Measurements from ENCODE around the gene RIIAD1.
"Not testable (repeated sequence)": the region's sequence is repeated elsewhere in the genome, so short reads cannot be mapped to it uniquely, and the experiment has no call there.

Gene RIIAD1

GRCh38 chr1:151733126-151733525 is 11.8 kb downstream of the RIIAD1 start:
- Histone ChIP-seq H3K27me3 (ENCODE audit: control insufficient read depth, low read length) (peaks cover 21% of the 10 kb centered on the region), H4K20me1 (ENCODE audit: control insufficient read depth, insufficient read depth, low read depth, low read length) (no peaks in the 10 kb centered on the region), H3K4me1 (ENCODE audit: control insufficient read depth, low read length) (no peaks in the 10 kb centered on the region), H3K27ac (ENCODE audit: low read depth, low read length) (no peak overlapping the region), H3K9me2 (replicated peaks; ENCODE audit: control insufficient read depth, low read length) (no peaks in the 10 kb centered on the region), H3K9me3 (ENCODE audit: control insufficient read depth, insufficient read depth, low read length) (peaks cover 10% of the 10 kb centered on the region), H3K79me2 (ENCODE audit: control insufficient read depth, low read length) (no peaks in the 10 kb centered on the region), H3K4me3 (ENCODE audit: low read length) (no peak overlapping the region), H3K4me2 (ENCODE audit: low read length) (no peak overlapping the region), H3F3A (ENCODE audit: control insufficient read depth, insufficient read depth) (no peaks in the 10 kb centered on the region), H3K36me3 (ENCODE audit: control insufficient read depth, low read length) (no peaks in the 10 kb centered on the region)
- TF ChIP-seq, protein P1, sequence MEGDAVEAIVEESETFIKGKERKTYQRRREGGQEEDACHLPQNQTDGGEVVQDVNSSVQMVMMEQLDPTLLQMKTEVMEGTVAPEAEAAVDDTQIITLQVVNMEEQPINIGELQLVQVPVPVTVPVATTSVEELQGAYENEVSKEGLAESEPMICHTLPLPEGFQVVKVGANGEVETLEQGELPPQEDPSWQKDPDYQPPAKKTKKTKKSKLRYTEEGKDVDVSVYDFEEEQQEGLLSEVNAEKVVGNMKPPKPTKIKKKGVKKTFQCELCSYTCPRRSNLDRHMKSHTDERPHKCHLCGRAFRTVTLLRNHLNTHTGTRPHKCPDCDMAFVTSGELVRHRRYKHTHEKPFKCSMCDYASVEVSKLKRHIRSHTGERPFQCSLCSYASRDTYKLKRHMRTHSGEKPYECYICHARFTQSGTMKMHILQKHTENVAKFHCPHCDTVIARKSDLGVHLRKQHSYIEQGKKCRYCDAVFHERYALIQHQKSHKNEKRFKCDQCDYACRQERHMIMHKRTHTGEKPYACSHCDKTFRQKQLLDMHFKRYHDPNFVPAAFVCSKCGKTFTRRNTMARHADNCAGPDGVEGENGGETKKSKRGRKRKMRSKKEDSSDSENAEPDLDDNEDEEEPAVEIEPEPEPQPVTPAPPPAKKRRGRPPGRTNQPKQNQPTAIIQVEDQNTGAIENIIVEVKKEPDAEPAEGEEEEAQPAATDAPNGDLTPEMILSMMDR (IDR thresholded peaks at IDR 0.05; ENCODE audit: low read depth, low read length, poor library complexity, severe bottlenecking) = no peak
- TF ChIP-seq EZH2phosphoT487 (IDR thresholded peaks at IDR 0.05; ENCODE audit: borderline replicate concordance, low read length) = no peak

DNA sequence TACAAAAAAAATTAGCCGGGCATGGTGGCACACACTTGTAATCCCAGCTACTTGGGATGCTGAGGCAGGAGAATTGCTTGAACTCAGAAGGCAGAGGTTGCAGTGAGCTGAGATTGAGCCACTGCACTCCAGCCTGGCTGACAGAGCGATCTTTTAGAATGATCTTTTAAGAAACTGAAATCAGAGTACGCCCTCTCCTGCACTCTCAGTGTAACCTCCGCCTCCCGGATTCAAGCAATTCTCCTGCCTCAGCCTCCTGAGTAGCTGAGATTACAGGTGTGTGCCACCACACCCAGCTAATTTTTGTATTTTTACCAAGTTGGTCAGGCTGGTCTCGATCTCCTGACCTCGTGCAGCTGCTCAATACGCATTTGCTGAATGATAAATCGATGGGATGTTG is 12.7 kb downstream of the RIIAD1 start:
- H3K27me3 ChIP-seq (ENCODE audit: control insufficient read depth, low read length) = peaks cover 15% of the 10 kb centered on the region
- H3K36me3 ChIP-seq (ENCODE audit: control insufficient read depth, low read length); H3K4me1 ChIP-seq (ENCODE audit: control insufficient read depth, low read length); H3K27ac ChIP-seq (ENCODE audit: low read depth, low read length); H3F3A ChIP-seq (ENCODE audit: control insufficient read depth, insufficient read depth); H4K20me1 ChIP-seq (ENCODE audit: control insufficient read depth, insufficient read depth, low read depth, low read length); H3K79me2 ChIP-seq (ENCODE audit: control insufficient read depth, low read length); H3K4me3 ChIP-seq (ENCODE audit: low read length); H3K9me2 ChIP-seq (replicated peaks; ENCODE audit: control insufficient read depth, low read length); H3K4me2 ChIP-seq (ENCODE audit: low read length): not testable (repeated sequence)
- peaks cover 14% of the 10 kb centered on the region for H3K9me3 ChIP-seq (ENCODE audit: control insufficient read depth, insufficient read depth, low read length)

GRCh38 chr1:151737026-151737425 is 15.7 kb downstream of the RIIAD1 start:
- no peaks in the 10 kb centered on the region for H3K4me1 ChIP-seq (ENCODE audit: control insufficient read depth, low read length)
- H3K4me2 ChIP-seq (ENCODE audit: low read length) = no peak overlapping the region
- peaks cover 14% of the 10 kb centered on the region for H3K9me3 ChIP-seq (ENCODE audit: control insufficient read depth, insufficient read depth, low read length)
- no peaks in the 10 kb centered on the region for H3F3A ChIP-seq (ENCODE audit: control insufficient read depth, insufficient read depth)
- H3K27me3 ChIP-seq (ENCODE audit: control insufficient read depth, low read length) = peaks cover 15% of the 10 kb centered on the region
- H3K79me2 ChIP-seq (ENCODE audit: control insufficient read depth, low read length) = no peaks in the 10 kb centered on the region
- no peaks in the 10 kb centered on the region for H3K36me3 ChIP-seq (ENCODE audit: control insufficient read depth, low read length)
- no peaks in the 10 kb centered on the region for H4K20me1 ChIP-seq (ENCODE audit: control insufficient read depth, insufficient read depth, low read depth, low read length)
- H3K9me2 ChIP-seq (replicated peaks; ENCODE audit: control insufficient read depth, low read length) = no peaks in the 10 kb centered on the region
- no peak for TF ChIP-seq EZH2phosphoT487 (IDR thresholded peaks at IDR 0.05; ENCODE audit: borderline replicate concordance, low read length)
- TF ChIP-seq, protein P1 (IDR thresholded peaks at IDR 0.05; ENCODE audit: low read depth, low read length, poor library complexity, severe bottlenecking) = no peak
- no peak overlapping the region for H3K4me3 ChIP-seq (ENCODE audit: low read length)
- H3K27ac ChIP-seq (ENCODE audit: low read depth, low read length) = no peak overlapping the region

- no peak overlapping the region for H3K4me2 ChIP-seq (ENCODE audit: low read length)
- no peaks in the 10 kb centered on the region for H3K9me2 ChIP-seq (replicated peaks; ENCODE audit: control insufficient read depth, low read length)
- no peaks in the 10 kb centered on the region for H3K79me2 ChIP-seq (ENCODE audit: control insufficient read depth, low read length)
- H3K4me1 ChIP-seq (ENCODE audit: control insufficient read depth, low read length) = no peaks in the 10 kb centered on the region
- H3K36me3 ChIP-seq (ENCODE audit: control insufficient read depth, low read length) = no peaks in the 10 kb centered on the region
- H4K20me1 ChIP-seq (ENCODE audit: control insufficient read depth, insufficient read depth, low read depth, low read length) = no peaks in the 10 kb centered on the region
- no peak overlapping the region for H3K27ac ChIP-seq (ENCODE audit: low read depth, low read length)
- peaks cover 18% of the 10 kb centered on the region for H3K27me3 ChIP-seq (ENCODE audit: control insufficient read depth, low read length)
- H3K9me3 ChIP-seq (ENCODE audit: control insufficient read depth, insufficient read depth, low read length) = peaks cover 14% of the 10 kb centered on the region
- no peak overlapping the region for H3K4me3 ChIP-seq (ENCODE audit: low read length)
- TF ChIP-seq, protein P1 (IDR thresholded peaks at IDR 0.05; ENCODE audit: low read depth, low read length, poor library complexity, severe bottlenecking) = no peak
- TF ChIP-seq EZH2phosphoT487 (IDR thresholded peaks at IDR 0.05; ENCODE audit: borderline replicate concordance, low read length) = no peak
- H3F3A ChIP-seq (ENCODE audit: control insufficient read depth, insufficient read depth) = no peaks in the 10 kb centered on the region
Measured at GRCh38 chr1:151737479-151737878, 16.2 kb downstream of the RIIAD1 start.

All from DOHH2 (cell line).